ENCODE data around the gene NFIB. TPM values are rescaled to one million over a fixed set of nuclear protein-coding genes. Genes with fewer than 3 reads are reported as not detected.

Gene NFIB
- total and polyA plus RNA-seq, 2 of the 8 experiments (the other 6 are each of a cell fraction or from before 2014, with no cell fraction given) = 2.6 to 13.1 TPM

GRCh38 chr9:14215614-14216013 lies 98.3 kb downstream of the NFIB start:
- Histone ChIP-seq H3K56ac (replicated peaks; ENCODE audit: insufficient read length, low read depth, low read length) (no peak overlapping the region), H2AFZ (ENCODE audit: low read length) (no peak overlapping the region), H4K20me1 (replicated peaks in 1 of 2; ENCODE audit: control insufficient read depth in 1 of 2, insufficient read depth in 2 of 2, low read length in 2 of 2) (no peaks in the 10 kb centered on the region), H3K4me2 (ENCODE audit: insufficient read depth in 1 of 2, low read depth in 2 of 2, low read length in 2 of 2) (no peak overlapping the region), H3K9me3 (ENCODE audit: insufficient read depth in 2 of 2, low read depth in 1 of 2, low read length in 1 of 2) (no peaks in the 10 kb centered on the region), H2BK120ac (replicated peaks; ENCODE audit: low read depth, low read length) (no peak overlapping the region), H3K9ac (replicated peaks in 1 of 4; ENCODE audit: extremely low read depth in 1 of 4, low read depth in 3 of 4, low read length in 3 of 4) (no peak overlapping the region), H3K36me3 (ENCODE audit: control insufficient read depth in 2 of 4, insufficient read depth in 4 of 4, low read length in 3 of 4) (no peaks in the 10 kb centered on the region), H3K23ac (ENCODE audit: insufficient read length) (no peak overlapping the region), H3K79me2 (ENCODE audit: control insufficient read depth in 1 of 2, insufficient read depth in 2 of 2, low read length in 2 of 2) (peaks cover 0 to 2% of the 10 kb centered on the region in 2 experiments; a peak in 1 of 4 replicates), H3K4ac (replicated peaks; ENCODE audit: insufficient read length, low read depth, low read length) (no peak overlapping the region), H3K27ac (ENCODE audit: low read depth, low read length) (no peak overlapping the region), H3K18ac (ENCODE audit: extremely low read depth, low read length) (no peak overlapping the region), H4K8ac (ENCODE audit: extremely low read depth, insufficient read depth, low read length) (no peak overlapping the region), H2BK12ac (ENCODE audit: low read depth, low read length) (no peak overlapping the region), H3K23me2 (ENCODE audit: low read depth, low read length) (peaks cover 2% of the 10 kb centered on the region; the same call in 1 of the 2 replicates), H2AK5ac (ENCODE audit: low read depth, low read length) (no peak overlapping the region), H2BK20ac (ENCODE audit: low read length) (no peak overlapping the region), H4K5ac (ENCODE audit: insufficient read length, low read depth, low read length) (no peak overlapping the region), H3K79me1 (ENCODE audit: low read depth, low read length) (no peaks in the 10 kb centered on the region), H2BK15ac (ENCODE audit: low read length) (no peak overlapping the region), H3K14ac (ENCODE audit: insufficient read length) (no peak overlapping the region), H4K91ac (replicated peaks; ENCODE audit: insufficient read length, low read length) (no peak overlapping the region), H3K4me1 (replicated peaks in 1 of 4; ENCODE audit: control insufficient read depth in 3 of 4, insufficient read depth in 4 of 4, low read length in 3 of 4) (peaks cover 0 to 10% (median 3%) of the 10 kb centered on the region in 4 experiments; a peak in 6 of 7 replicates), H2BK5ac (ENCODE audit: low read depth, low read length) (no peak overlapping the region), H3K4me3 (ENCODE audit: extremely low read depth in 1 of 4, insufficient read depth in 2 of 4, low read depth in 3 of 4, low read length in 4 of 4) (no peak overlapping the region), H3K27me3 (replicated peaks in 1 of 4; ENCODE audit: control insufficient read depth in 3 of 4, extremely low read depth in 1 of 4, insufficient read depth in 3 of 4, low read length in 3 of 4) (no peaks in the 10 kb centered on the region)
- ChIA-PET CTCF (ENCODE audit: partially characterized antibody) (no interaction called here), POLR2A (ENCODE audit: partially characterized antibody) (interaction anchor here (0.6 to 0.7 kb wide), 2 partner anchors 790 to 939 kb away, joined by 3 read pairs; no protein-coding TSS in a partner anchor)
- WGBS, 2 experiments (ENCODE audit: extremely low coverage in 1 of 2, insufficient coverage in 1 of 2, insufficient read length in 1 of 2, insufficient replicate concordance in 2 of 2, low coverage in 1 of 2, low lambda C conversion rate in 2 of 2, missing lambda C conversion rate in 1 of 2) = 54% methylated on average over 1 of the region's 1 CpG; no CpG with 5 or more reads in 1 of the 2 experiments
- no peak for DNase-seq (ENCODE audit: low read depth in 1 of 2, low spot score in 2 of 2)
- TF ChIP-seq POLR2AphosphoS5 (IDR thresholded peaks at IDR 0.05; ENCODE audit: low read depth, low read length) (no peak), RXRA (IDR thresholded peaks at IDR 0.05; ENCODE audit: insufficient read depth, low read depth, low read length) (no peak), PHF8 (conservative IDR thresholded peaks at IDR 0.05; ENCODE audit: low read depth, low read length) (no peak)
- no peak for FAIRE-seq
